Aorta (tissue), 5 donors: ENCODE results near the gene SLC49A4. TPM values are rescaled to one million over a fixed set of nuclear protein-coding genes. Genes with fewer than 3 reads are reported as not detected.

Source experiments
- ATAC-seq: fragments of 200-7000 bp; cut with Tn5 transposase; one replicate; pipeline ENCODE4 v1.9.1; 2022; ENCODE audit warnings: moderate library complexity; ENCODE audit not compliant: low FRiP score
- DNase-seq, 2 donors: peaks; one replicate each; pipeline ENCODE4 v3.0.0-alpha.2; 2020
- H3K27ac ChIP-seq, 2 donors: one replicate each; pipeline ENCODE4 v1.5.1; 2013; ENCODE audit warnings: low read length in 2 of 2, mild to moderate bottlenecking in 2 of 2, moderate library complexity in 2 of 2, control low read depth in 1 of 2, inconsistent platforms in 1 of 2, low read depth in 1 of 2
- H3K27me3 ChIP-seq, 2 donors: one replicate each; pipeline ENCODE4 v1.6.1; 2013; ENCODE audit warnings: control low read depth in 1 of 2, low read length in 1 of 2, mild to moderate bottlenecking in 1 of 2, moderate library complexity in 1 of 2; ENCODE audit not compliant: insufficient read depth in 2 of 2, control insufficient read depth in 1 of 2
- H3K36me3 ChIP-seq, 2 donors: one replicate each; pipeline ENCODE4 v1.6.1; 2013; ENCODE audit warnings: control low read depth in 1 of 2, low read length in 1 of 2, mild to moderate bottlenecking in 1 of 2; ENCODE audit not compliant: insufficient read depth in 2 of 2, control insufficient read depth in 1 of 2
- H3K4me1 ChIP-seq, 2 donors: one replicate each; pipeline ENCODE4 v1.6.1; 2013; ENCODE audit warnings: low read length in 2 of 2, control low read depth in 1 of 2, mild to moderate bottlenecking in 1 of 2, moderate library complexity in 1 of 2; ENCODE audit not compliant: insufficient read depth in 2 of 2, control insufficient read depth in 1 of 2
- H3K4me3 ChIP-seq, 2 donors: one replicate each; pipeline ENCODE4 v1.5.1; 2013; ENCODE audit warnings: low read length in 2 of 2, control low read depth in 1 of 2, mild to moderate bottlenecking in 1 of 2
- H3K9me3 ChIP-seq: one replicate; pipeline ENCODE4 v1.6.1; 2013; ENCODE audit warnings: mild to moderate bottlenecking, low read length; ENCODE audit not compliant: control insufficient read depth
- WGBS, 2 donors: extraction: QIAGEN DNeasy Blood & Tissue Kit; methylation state at CpG; one replicate each; pipeline ENCODE4 v1.1.7; 2013; 5-methylcytosine and 5-hydroxymethylcytosine counted together
- intact Hi-C, 2 donors: fragments of 100-400 bp; cut with DNase I; formaldehyde crosslinking; loops; one replicate each; pipeline versions ENCODE4 v1.14.2 to v1.15.0; 2022
- polyA plus RNA-seq, 2 donors: library from polyadenylated mRNA; stranded (reverse); fragments of 200-250 nt; gene quantifications; one replicate each; pipeline ENCODE4 v1.2.3, GENCODE V29; 2013
- total RNA-seq, 2 donors: library from RNA; stranded (reverse); fragmentation: NEBNext Ultra II Directional; extraction: Animal tissue kit (Norgen Biotek cat#: 25700); gene quantifications; one replicate each; pipeline ENCODE4 v1.2.1, GENCODE V29; 2021
- donor health status: healthy with polysubstance abuse.
- donor health status: Bipolar disorder and iron deficiency.
- donor health status: DM: no; HTN: no; CAD: no.
- donor health status: DM: no; HTN: no; CAD: no.
- donor health status: DM: yes; HTN: yes; CAD: no.

Gene SLC49A4
- total and polyA plus RNA-seq, 4 donors, result 3.1 to 13.4 (median 8.6) TPM

- no peak overlapping the region for H3K27ac ChIP-seq
- H3K9me3 ChIP-seq, result no peaks in the 10 kb centered on the region
- intact Hi-C loops, result no loop called here
- DNase-seq, result no peak
- no peaks in the 10 kb centered on the region for H3K36me3 ChIP-seq
- H3K27me3 ChIP-seq, result no peaks in the 10 kb centered on the region
- no peaks in the 10 kb centered on the region for H3K4me1 ChIP-seq
- ATAC-seq, result no peak
- no peak overlapping the region for H3K4me3 ChIP-seq
- 89 to 90% methylated on average over 17 of the region's 17 CpGs for WGBS, 2 donors
Observed at GRCh38 chr3:122915300-122916055, 120.6 kb downstream of the SLC49A4 start.

- ATAC-seq, result no peak
- H3K4me3 ChIP-seq, result no peak overlapping the region
- no peaks in the 10 kb centered on the region for H3K4me1 ChIP-seq
- H3K9me3 ChIP-seq, result no peaks in the 10 kb centered on the region
- peak in 1 of 2 donors; percentile 12 for DNase-seq
- H3K36me3 ChIP-seq, result no peaks in the 10 kb centered on the region
- H3K27ac ChIP-seq, result no peak overlapping the region
- intact Hi-C loops, result no loop called here
- H3K27me3 ChIP-seq, result no peaks in the 10 kb centered on the region
- whole genome bisulfite sequencing, 2 donors, result 86 to 91% methylated on average over 4 of the region's 4 CpGs
Observed at GRCh38 chr3:122916084-122916483, 121.2 kb downstream of the SLC49A4 start.

- Histone ChIP-seq H3K36me3 (no peaks in the 10 kb centered on the region), H3K27ac (no peak overlapping the region), H3K4me3 (no peak overlapping the region), H3K27me3 (no peaks in the 10 kb centered on the region), H3K9me3 (no peaks in the 10 kb centered on the region), H3K4me1 (no peaks in the 10 kb centered on the region)
- DNase-seq, result peak in 1 of 2 donors; percentile 39
- intact Hi-C loops, result no loop called here
- WGBS, 2 donors, result 92 to 93% methylated on average over 6 of the region's 6 CpGs
- ATAC-seq, result no peak
Observed at GRCh38 chr3:122916580-122916979, 121.7 kb downstream of the SLC49A4 start.

- H3K4me3 ChIP-seq, result no peak overlapping the region
- 96 to 99% methylated on average over 4 of the region's 4 CpGs for WGBS, 2 donors
- no peaks in the 10 kb centered on the region for H3K36me3 ChIP-seq
- no peaks in the 10 kb centered on the region for H3K27me3 ChIP-seq
- H3K27ac ChIP-seq, result no peak overlapping the region
- DNase-seq (peak in 1 of 2 donors; percentile 4), ATAC-seq (no peak)
- intact Hi-C loops, result no loop called here
- no peaks in the 10 kb centered on the region for H3K4me1 ChIP-seq
- no peaks in the 10 kb centered on the region for H3K9me3 ChIP-seq
Observed at GRCh38 chr3:122917412-122917811, 122.5 kb downstream of the SLC49A4 start.

- Histone ChIP-seq H3K4me3 (no peak overlapping the region), H3K9me3 (no peaks in the 10 kb centered on the region), H3K27me3 (no peaks in the 10 kb centered on the region), H3K27ac (no peak overlapping the region), H3K4me1 (no peaks in the 10 kb centered on the region), H3K36me3 (no peaks in the 10 kb centered on the region)
- peak in 1 of 2 donors; percentile 28 for DNase-seq
- intact Hi-C loops, result no loop called here
- 10 to 12% methylated on average over 5 of the region's 5 CpGs for WGBS, 2 donors
- no peak for ATAC-seq
Observed at GRCh38 chr3:122918576-122919290, 123.9 kb downstream of the SLC49A4 start.

- Histone ChIP-seq H3K4me3 (no peak overlapping the region), H3K9me3 (no peaks in the 10 kb centered on the region), H3K36me3 (no peaks in the 10 kb centered on the region), H3K27me3 (no peaks in the 10 kb centered on the region), H3K4me1 (no peaks in the 10 kb centered on the region), H3K27ac (no peak overlapping the region)
- no peak for ATAC-seq
- intact Hi-C loops, result no loop called here
- 60 to 67% methylated on average over 3 of the region's 3 CpGs for WGBS, 2 donors
- DNase-seq, result peak in 1 of 2 donors; percentile 21
Observed at GRCh38 chr3:122919291-122919610, 124.4 kb downstream of the SLC49A4 start.

GRCh38 chr3:122920986-122921385, 126.1 kb downstream of the SLC49A4 start:
- H3K4me3 ChIP-seq, result no peak overlapping the region
- intact Hi-C loops, result no loop called here

GRCh38 chr3:122921791-122922651, 127.2 kb downstream of the SLC49A4 start:
- intact Hi-C loops, result no loop called here
- DNase-seq (no peak), ATAC-seq (no peak)
- 78 to 79% methylated on average over 64 to 68 of the region's 68 CpGs for WGBS, 2 donors
- no peaks in the 10 kb centered on the region for H3K4me1 ChIP-seq
- H3K4me3 ChIP-seq, result no peak overlapping the region
- no peak overlapping the region for H3K27ac ChIP-seq
- no peaks in the 10 kb centered on the region for H3K27me3 ChIP-seq
- no peaks in the 10 kb centered on the region for H3K36me3 ChIP-seq
- no peaks in the 10 kb centered on the region for H3K9me3 ChIP-seq

More at GRCh38 chr3:122920986-122921385, 126.1 kb downstream of the SLC49A4 start:
- WGBS, 2 donors, result 76 to 85% methylated on average over 6 of the region's 6 CpGs
- Histone ChIP-seq H3K36me3 (no peaks in the 10 kb centered on the region), H3K9me3 (no peaks in the 10 kb centered on the region), H3K27ac (no peak overlapping the region), H3K4me1 (no peaks in the 10 kb centered on the region), H3K27me3 (no peaks in the 10 kb centered on the region)
- no peak for DNase-seq
- ATAC-seq, result no peak
